SU-DHL-6 (cell line): ENCODE measurements around the gene SUPT4H1.

Experiments used
- EZH2phosphoT487 ChIP-seq: fragments of 200-600 bp; sonication (generic), shearing (Covaris generic); conservative IDR thresholded peaks from 2 replicates; pipeline ENCODE4 v1.6.1; 2018; ENCODE audit warnings: mild to moderate bottlenecking, antibody characterized with exemption, low read length, moderate library complexity, mixed read lengths
- TF ChIP-seq, protein P1 (sequence below): fragments of 200-600 bp; sonication (generic); IDR thresholded peaks from one replicate; pipeline ENCODE4 v1.5.1; 2017; ENCODE audit warnings: antibody characterized with exemption, mild to moderate bottlenecking, low read length, moderate library complexity; ENCODE audit not compliant: insufficient read depth, poor library complexity, severe bottlenecking

DNA sequence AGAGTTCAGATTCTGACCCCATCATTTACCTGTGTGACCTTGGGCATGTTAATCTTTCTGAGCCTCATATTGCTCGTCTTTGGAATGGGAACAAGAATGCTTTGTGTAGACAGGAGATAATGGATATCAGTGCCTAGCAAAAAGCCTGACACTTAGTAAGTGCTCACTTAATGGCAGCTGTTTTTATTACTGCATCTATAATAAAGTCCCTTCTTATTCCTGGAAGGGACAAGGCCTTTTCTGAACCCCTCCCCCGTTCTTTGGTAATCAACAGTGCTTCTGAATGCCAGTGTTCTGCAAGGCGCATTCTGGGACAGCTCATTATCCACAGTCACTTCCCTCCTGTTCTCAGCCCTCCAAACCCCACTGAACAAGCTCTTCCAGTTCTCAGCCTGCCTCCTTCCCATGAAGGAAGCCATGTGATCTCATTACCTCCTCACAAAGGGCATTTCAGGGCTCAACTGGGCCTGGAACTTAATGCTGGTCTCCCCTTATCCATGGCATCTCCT is 25.1 kb upstream of the SUPT4H1 start:
- no peak for TF ChIP-seq EZH2phosphoT487
- TF ChIP-seq, protein P1, sequence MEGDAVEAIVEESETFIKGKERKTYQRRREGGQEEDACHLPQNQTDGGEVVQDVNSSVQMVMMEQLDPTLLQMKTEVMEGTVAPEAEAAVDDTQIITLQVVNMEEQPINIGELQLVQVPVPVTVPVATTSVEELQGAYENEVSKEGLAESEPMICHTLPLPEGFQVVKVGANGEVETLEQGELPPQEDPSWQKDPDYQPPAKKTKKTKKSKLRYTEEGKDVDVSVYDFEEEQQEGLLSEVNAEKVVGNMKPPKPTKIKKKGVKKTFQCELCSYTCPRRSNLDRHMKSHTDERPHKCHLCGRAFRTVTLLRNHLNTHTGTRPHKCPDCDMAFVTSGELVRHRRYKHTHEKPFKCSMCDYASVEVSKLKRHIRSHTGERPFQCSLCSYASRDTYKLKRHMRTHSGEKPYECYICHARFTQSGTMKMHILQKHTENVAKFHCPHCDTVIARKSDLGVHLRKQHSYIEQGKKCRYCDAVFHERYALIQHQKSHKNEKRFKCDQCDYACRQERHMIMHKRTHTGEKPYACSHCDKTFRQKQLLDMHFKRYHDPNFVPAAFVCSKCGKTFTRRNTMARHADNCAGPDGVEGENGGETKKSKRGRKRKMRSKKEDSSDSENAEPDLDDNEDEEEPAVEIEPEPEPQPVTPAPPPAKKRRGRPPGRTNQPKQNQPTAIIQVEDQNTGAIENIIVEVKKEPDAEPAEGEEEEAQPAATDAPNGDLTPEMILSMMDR: no peak
